Osteoblast (primary cell): ENCODE measurements around the gene CTXN3. TPM values are rescaled to one million over a fixed set of nuclear protein-coding genes. Genes with fewer than 3 reads are reported as not detected.

Experiments
- DNase-seq: peaks from one replicate; pipeline ENCODE4 v3.0.0; 2011; ENCODE audit warnings: low spot score, mixed read lengths; ENCODE audit not compliant: insufficient read length; ENCODE audit errors: missing footprints
- H2AFZ ChIP-seq: 2 replicates; pipeline ENCODE4 v1.6.0; 2011; ENCODE audit warnings: mild to moderate bottlenecking, low read length
- H3K27ac ChIP-seq: 2 replicates; pipeline ENCODE4 v1.5.1; 2011; ENCODE audit warnings: mild to moderate bottlenecking, low read depth, low read length, moderate library complexity
- H3K27me3 ChIP-seq: 2 replicates; pipeline ENCODE4 v1.6.0; 2012; ENCODE audit warnings: mild to moderate bottlenecking, control low read depth, inconsistent platforms, low read length, moderate library complexity; ENCODE audit not compliant: insufficient read depth
- H3K36me3 ChIP-seq: 2 replicates; pipeline ENCODE4 v1.5.1; 2011; ENCODE audit warnings: mild to moderate bottlenecking, low read length, control low read depth, moderate library complexity; ENCODE audit not compliant: insufficient read depth
- H3K4me1 ChIP-seq: 2 replicates; pipeline ENCODE4 v1.5.1; 2011; ENCODE audit warnings: mild to moderate bottlenecking, low read length, control low read depth, moderate library complexity; ENCODE audit not compliant: insufficient read depth
- H3K4me2 ChIP-seq: 2 replicates; pipeline ENCODE4 v1.6.0; 2011; ENCODE audit warnings: mild to moderate bottlenecking, low read length; ENCODE audit not compliant: insufficient read depth
- H3K4me3 ChIP-seq: fragments of 200-600 bp; sonication (generic); 3 replicates; pipeline ENCODE4 v1.5.1; 2012; ENCODE audit warnings: mild to moderate bottlenecking, low read length, inconsistent platforms; ENCODE audit not compliant: insufficient read depth
- H3K79me2 ChIP-seq: 2 replicates; pipeline ENCODE4 v1.6.0; 2012; ENCODE audit warnings: mild to moderate bottlenecking, low read length, control low read depth, inconsistent platforms; ENCODE audit not compliant: insufficient read depth
- H3K9me3 ChIP-seq: 2 replicates; pipeline ENCODE4 v1.5.1; 2011; ENCODE audit warnings: low read depth, low read length, control low read depth
- H4K20me1 ChIP-seq: 2 replicates; pipeline ENCODE4 v1.6.0; 2012; ENCODE audit warnings: mild to moderate bottlenecking, low read length, control low read depth; ENCODE audit not compliant: insufficient read depth
- total RNA-seq: library from RNA; depleted of rRNA; stranded (reverse); fragments of >200 nt; gene quantifications from 2 replicates; pipeline ENCODE4 v1.2.3, GENCODE V29; 2012
- TF ChIP-seq, protein P1 (sequence below): IDR thresholded peaks from 2 replicates; pipeline ENCODE4 v1.5.1; 2011; ENCODE audit warnings: mild to moderate bottlenecking, low read depth, low read length, moderate library complexity; ENCODE audit errors: extremely low read depth

The CTXN3 gene
- total RNA-seq, 1 donor, result not detected

- H3K4me3 ChIP-seq, result no peak overlapping the region
- TF ChIP-seq, protein P1, sequence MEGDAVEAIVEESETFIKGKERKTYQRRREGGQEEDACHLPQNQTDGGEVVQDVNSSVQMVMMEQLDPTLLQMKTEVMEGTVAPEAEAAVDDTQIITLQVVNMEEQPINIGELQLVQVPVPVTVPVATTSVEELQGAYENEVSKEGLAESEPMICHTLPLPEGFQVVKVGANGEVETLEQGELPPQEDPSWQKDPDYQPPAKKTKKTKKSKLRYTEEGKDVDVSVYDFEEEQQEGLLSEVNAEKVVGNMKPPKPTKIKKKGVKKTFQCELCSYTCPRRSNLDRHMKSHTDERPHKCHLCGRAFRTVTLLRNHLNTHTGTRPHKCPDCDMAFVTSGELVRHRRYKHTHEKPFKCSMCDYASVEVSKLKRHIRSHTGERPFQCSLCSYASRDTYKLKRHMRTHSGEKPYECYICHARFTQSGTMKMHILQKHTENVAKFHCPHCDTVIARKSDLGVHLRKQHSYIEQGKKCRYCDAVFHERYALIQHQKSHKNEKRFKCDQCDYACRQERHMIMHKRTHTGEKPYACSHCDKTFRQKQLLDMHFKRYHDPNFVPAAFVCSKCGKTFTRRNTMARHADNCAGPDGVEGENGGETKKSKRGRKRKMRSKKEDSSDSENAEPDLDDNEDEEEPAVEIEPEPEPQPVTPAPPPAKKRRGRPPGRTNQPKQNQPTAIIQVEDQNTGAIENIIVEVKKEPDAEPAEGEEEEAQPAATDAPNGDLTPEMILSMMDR, result no peak
- H3K36me3 ChIP-seq, result no peaks in the 10 kb centered on the region
- no peaks in the 10 kb centered on the region for H3K9me3 ChIP-seq
- H4K20me1 ChIP-seq, result no peaks in the 10 kb centered on the region
- H3K79me2 ChIP-seq, result no peaks in the 10 kb centered on the region
- H3K4me2 ChIP-seq, result no peak overlapping the region
- no peak for DNase-seq
- no peaks in the 10 kb centered on the region for H3K4me1 ChIP-seq
- no peaks in the 10 kb centered on the region for H3K27me3 ChIP-seq
- no peak overlapping the region for H3K27ac ChIP-seq
- no peak overlapping the region for H2AFZ ChIP-seq
Measured at GRCh38 chr5:127642949-127643348, 5.9 kb upstream of the CTXN3 start.

DNA sequence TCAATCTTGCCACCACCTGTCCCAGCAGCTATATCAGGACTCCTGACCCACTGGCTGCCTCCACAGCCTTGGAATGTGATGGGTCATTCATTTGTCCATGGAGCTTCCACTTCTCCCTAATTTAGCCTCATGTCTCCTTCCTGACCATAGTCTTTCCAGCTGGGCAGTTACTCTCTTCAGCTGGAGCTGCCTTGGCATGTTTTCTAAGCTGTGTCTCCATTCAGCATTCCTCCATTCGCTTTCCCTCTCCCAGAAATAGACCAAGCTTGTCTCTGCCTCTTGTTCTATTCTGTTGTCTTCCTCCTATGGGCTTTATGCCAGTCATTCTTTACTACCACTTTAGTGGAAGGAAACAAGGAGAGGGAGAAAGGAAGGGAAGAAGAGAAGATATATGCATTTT is 5.3 kb upstream of the CTXN3 start:
- H2AFZ ChIP-seq, result no peak overlapping the region
- H3K4me1 ChIP-seq, result no peaks in the 10 kb centered on the region
- no peak overlapping the region for H3K27ac ChIP-seq
- H3K9me3 ChIP-seq, result no peaks in the 10 kb centered on the region
- no peak overlapping the region for H3K4me3 ChIP-seq
- no peaks in the 10 kb centered on the region for H3K36me3 ChIP-seq
- H3K4me2 ChIP-seq, result no peak overlapping the region
- no peaks in the 10 kb centered on the region for H3K79me2 ChIP-seq
- H3K27me3 ChIP-seq, result no peaks in the 10 kb centered on the region
- no peak for DNase-seq
- TF ChIP-seq, protein P1, result no peak
- no peaks in the 10 kb centered on the region for H4K20me1 ChIP-seq

GRCh38 chr5:127645300-127645726 is 3.6 kb upstream of the CTXN3 start:
- no peak overlapping the region for H3K27ac ChIP-seq
- H3K36me3 ChIP-seq, result no peaks in the 10 kb centered on the region
- no peak overlapping the region for H3K4me3 ChIP-seq
- H3K4me1 ChIP-seq, result no peaks in the 10 kb centered on the region
- no peak overlapping the region for H2AFZ ChIP-seq
- no peak overlapping the region for H3K4me2 ChIP-seq
- H4K20me1 ChIP-seq, result no peaks in the 10 kb centered on the region
- no peaks in the 10 kb centered on the region for H3K9me3 ChIP-seq
- no peaks in the 10 kb centered on the region for H3K79me2 ChIP-seq
- TF ChIP-seq, protein P1, result no peak
- no peaks in the 10 kb centered on the region for H3K27me3 ChIP-seq
- no peak for DNase-seq

- Histone ChIP-seq H3K79me2 (no peaks in the 10 kb centered on the region), H4K20me1 (no peaks in the 10 kb centered on the region), H3K9me3 (no peaks in the 10 kb centered on the region), H3K4me3 (no peak overlapping the region), H3K4me1 (no peaks in the 10 kb centered on the region), H3K36me3 (no peaks in the 10 kb centered on the region), H3K27ac (no peak overlapping the region), H2AFZ (no peak overlapping the region), H3K27me3 (no peaks in the 10 kb centered on the region), H3K4me2 (no peak overlapping the region)
- DNase-seq, result no peak
- TF ChIP-seq, protein P1, result no peak
Measured at GRCh38 chr5:127647361-127647958, 1.4 kb upstream of the CTXN3 start.
